22Rv1 (cell line): ENCODE data around the gene GRIA1.

Experiments
- H3K27ac ChIP-seq: fragments of 450-650 bp; 2 replicates; pipeline ENCODE4 v1.5.1; 2017
- ZFX ChIP-seq: fragments of 450-650 bp; IDR thresholded peaks from 2 replicates; pipeline ENCODE4 v1.6.1; 2017; ENCODE audit warnings: antibody characterized with exemption, borderline replicate concordance
- TF ChIP-seq, protein P1 (sequence below): fragments of 450-650 bp; IDR thresholded peaks from 2 replicates; pipeline ENCODE4 v1.5.1; 2017; ENCODE audit warnings: mild to moderate bottlenecking

GRIA1 gene

DNA sequence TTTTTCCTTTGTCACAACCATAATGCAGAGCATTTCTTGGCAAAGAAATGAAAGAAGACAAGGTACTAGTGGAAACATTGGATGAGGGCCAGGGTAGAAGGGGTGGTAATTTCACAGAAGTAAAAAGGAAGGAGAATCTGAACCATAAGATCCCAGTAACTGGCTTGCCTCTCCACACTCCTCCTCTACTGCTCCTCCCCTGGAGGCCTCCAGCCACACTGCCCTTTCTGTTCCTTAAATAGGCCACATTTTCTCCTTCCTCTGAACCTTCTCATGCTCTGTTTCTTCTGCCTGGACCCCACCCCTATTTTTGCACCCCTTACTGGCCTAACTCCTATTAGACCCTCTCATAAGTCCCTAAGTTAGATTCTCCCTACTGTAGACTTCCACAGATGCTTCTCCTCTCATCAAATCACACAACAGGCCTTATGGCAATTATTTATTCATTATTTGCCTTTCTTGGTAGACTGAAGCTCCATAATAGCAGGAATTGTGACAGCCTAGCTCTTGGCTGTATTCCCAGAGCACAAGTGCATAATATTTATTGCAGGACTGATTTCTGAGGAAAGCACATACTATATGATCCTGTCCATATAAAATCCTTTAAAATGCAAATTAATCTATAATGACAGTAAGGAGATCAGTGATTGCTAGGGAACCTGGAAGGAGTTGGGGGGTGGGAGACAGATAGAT is 31.3 kb upstream of the GRIA1 start:
- TF ChIP-seq, protein P1, sequence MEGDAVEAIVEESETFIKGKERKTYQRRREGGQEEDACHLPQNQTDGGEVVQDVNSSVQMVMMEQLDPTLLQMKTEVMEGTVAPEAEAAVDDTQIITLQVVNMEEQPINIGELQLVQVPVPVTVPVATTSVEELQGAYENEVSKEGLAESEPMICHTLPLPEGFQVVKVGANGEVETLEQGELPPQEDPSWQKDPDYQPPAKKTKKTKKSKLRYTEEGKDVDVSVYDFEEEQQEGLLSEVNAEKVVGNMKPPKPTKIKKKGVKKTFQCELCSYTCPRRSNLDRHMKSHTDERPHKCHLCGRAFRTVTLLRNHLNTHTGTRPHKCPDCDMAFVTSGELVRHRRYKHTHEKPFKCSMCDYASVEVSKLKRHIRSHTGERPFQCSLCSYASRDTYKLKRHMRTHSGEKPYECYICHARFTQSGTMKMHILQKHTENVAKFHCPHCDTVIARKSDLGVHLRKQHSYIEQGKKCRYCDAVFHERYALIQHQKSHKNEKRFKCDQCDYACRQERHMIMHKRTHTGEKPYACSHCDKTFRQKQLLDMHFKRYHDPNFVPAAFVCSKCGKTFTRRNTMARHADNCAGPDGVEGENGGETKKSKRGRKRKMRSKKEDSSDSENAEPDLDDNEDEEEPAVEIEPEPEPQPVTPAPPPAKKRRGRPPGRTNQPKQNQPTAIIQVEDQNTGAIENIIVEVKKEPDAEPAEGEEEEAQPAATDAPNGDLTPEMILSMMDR, result no peak
- TF ChIP-seq ZFX, result no peak
- no peak overlapping the region for H3K27ac ChIP-seq

DNA sequence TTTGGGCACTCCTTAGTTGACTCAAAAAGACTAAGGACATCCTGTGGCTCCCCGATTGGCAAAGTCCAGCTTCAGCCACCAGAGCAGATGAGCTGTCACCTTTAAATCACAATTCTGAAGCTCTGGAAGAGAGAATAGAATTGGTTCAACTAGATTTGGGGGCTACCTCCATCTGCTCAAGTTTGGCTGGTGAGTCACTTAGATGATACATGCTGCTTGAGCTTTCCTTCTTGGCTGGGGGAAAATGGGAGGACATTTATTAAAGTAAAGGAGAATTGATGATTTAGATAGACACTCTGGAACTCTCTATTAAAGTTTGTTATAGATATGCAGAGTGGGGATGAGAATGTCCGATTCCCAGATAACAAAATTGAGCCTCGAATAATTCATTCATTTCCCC is 30.0 kb upstream of the GRIA1 start:
- TF ChIP-seq, protein P1, result no peak
- TF ChIP-seq ZFX, result no peak
- H3K27ac ChIP-seq, result no peak overlapping the region

DNA sequence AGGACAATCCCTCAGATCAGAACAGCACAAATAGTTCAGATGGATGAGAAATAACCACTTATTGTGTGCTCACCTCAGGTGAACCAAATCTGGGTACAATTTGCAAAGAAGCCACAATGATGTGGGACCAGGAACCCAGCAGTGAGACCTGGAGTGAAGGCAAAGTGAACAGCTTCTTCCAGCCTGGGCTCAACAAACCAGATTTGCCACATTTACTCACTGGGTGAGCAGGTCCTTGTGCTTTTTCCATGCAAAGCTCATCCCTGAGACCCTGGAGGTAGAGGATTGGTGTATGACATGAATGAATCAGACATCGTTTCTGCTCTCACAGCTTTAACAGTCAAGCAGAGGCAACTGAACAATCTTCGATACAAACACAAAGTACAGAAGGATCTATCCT is 29.1 kb upstream of the GRIA1 start:
- no peak overlapping the region for H3K27ac ChIP-seq
- no peak for TF ChIP-seq ZFX
- TF ChIP-seq, protein P1, result no peak

DNA sequence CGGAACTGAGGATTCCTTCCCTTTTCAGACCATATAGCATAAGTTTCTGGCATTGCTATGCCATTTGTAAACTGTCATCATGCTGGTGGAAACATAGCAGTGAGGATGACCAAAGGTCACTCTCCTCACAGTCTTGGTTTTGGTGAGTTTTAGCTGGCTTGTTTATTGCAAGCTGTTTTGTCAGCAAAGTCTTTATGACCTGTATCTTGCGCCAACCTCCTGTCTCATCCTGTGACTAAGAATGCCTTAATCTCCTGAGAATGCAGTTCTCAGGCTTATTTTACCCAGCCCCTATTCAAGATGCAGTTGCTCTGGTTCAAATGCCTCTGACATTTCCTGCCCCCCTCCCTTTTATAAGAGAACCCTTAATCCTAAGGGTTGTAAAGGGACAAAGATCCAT is 26.7 kb upstream of the GRIA1 start:
- no peak overlapping the region for H3K27ac ChIP-seq
- TF ChIP-seq ZFX, result no peak
- TF ChIP-seq, protein P1, result no peak

DNA sequence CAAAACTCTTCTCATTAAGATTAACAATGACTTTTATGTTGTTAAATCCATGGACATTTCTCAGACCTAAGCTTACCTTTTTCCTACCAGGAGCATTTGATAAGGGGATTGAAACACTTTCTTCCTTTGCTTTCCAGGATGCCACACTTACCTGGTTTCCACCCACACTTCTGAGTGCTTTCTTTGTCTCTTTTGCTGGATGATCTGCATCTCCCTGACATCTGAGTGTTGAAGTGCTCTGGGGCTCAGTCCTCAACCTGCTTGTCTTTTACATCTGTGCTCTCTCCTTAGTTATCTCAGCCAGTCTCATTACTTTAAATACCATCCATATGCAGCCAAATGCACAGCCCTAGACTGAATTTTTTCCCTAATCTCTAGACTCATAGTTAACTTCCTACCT is 22.9 kb upstream of the GRIA1 start:
- TF ChIP-seq, protein P1, result no peak
- no peak for TF ChIP-seq ZFX

DNA sequence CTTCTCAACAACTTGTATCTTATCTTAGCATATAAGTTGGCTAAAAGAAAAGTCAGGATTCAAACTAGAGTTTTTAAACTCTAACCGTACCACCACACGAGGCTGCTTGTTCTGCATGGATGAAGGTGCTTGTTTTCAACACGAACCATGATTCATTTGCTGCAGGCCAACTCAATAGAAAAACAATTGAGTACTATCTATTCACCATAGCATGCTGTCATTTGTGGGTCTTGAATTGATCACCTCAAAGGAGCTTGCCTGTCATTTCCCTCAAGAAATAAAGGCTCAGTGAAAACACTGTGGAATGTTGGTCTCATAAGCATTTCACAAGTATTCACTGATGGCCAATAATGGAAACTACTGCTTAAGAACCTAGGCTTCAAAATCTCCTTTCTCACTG is 21.0 kb upstream of the GRIA1 start:
- TF ChIP-seq ZFX, result no peak
- TF ChIP-seq, protein P1, result no peak
- H3K27ac ChIP-seq, result no peak overlapping the region

More for the DNA sequence above, 22.9 kb upstream of the GRIA1 start:
- no peak overlapping the region for H3K27ac ChIP-seq

DNA sequence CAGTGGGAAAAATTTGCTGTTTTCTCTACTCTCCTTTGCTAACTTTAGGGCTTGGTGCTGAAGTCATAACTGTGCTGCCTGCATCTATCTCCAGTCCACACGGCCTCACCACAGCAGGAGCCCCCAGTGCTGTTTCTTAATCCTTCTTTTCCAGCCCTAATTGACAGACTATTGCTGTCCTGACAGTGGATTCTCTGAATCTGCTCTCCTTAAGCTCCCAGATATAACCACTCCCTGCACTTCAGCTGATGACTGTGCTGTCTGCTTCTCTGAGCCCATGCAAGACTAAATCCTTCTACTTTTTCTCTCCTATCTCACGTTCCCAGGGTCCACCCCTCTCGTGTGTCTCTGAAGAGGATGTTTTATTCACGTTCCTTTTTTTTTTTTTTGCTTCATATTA is 19.7 kb upstream of the GRIA1 start:
- TF ChIP-seq ZFX, result no peak
- TF ChIP-seq, protein P1, result no peak
- H3K27ac ChIP-seq, result no peak overlapping the region
